ENCODE measurements around the gene DYRK2.

Gene DYRK2

DNA sequence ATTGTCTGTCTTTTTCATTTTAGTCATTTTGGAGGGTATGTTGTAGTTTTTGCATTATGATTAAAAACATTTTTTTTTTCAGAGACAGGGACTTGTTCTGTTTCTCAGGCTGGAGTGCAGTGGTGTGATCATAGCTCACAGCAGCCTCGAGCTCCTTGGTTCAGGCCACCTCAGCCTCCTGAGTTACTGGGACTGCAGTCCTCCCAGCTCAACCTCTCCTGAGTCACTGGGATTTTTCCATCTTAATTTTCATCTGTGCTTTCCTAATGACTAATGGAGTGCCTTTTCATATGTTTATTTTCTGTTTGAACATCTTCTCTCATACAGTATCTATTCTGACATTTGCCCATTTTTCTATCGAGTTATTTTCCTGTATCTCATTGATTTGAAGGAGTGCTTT lies 52.6 kb downstream of the DYRK2 start:
- DNase-seq (ENCODE audit: low read depth in 2 of 3, low spot score in 2 of 3), result no peak

DNA sequence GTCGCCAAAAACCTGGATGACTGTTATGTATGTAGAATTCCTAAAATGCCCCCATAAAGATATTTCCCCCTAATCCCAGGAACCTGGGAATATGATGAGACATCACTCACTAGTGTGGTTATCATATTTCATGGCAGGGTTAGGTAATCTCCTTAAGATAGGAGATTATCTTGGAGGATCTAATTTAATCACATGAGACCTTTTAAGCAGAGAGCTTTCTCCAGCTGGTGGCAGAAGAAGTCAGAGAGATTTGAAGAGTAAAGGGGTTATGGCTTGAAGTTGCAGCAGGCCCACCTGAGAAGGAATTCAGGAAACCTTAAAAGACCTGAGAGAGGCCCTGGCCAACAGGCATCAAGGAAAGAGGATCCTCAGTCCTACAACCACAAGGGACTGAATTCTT lies 53.6 kb downstream of the DYRK2 start:
- no peak for DNase-seq (ENCODE audit: low read depth in 2 of 3, low spot score in 2 of 3)

DNA sequence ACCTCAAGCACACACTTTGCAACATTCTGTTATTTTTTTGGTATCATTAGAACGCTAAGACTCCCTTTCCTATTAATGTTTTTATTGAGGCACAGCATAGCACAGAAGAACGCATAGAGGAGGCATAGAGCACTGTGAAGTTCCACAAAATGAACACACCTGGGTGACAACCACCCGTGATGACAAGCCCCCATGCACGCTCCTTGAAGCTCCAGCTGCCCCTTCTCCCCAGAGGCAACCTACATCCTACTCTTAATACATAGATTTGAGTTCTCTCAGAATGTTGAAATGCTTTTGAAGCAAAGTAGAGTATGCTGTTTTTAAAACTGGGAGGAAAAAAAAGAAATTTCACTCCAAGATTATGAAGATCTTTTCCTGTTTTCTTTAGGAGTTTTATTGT lies 55.5 kb downstream of the DYRK2 start:
- no peak for DNase-seq (ENCODE audit: low read depth in 2 of 3, low spot score in 2 of 3)

DNA sequence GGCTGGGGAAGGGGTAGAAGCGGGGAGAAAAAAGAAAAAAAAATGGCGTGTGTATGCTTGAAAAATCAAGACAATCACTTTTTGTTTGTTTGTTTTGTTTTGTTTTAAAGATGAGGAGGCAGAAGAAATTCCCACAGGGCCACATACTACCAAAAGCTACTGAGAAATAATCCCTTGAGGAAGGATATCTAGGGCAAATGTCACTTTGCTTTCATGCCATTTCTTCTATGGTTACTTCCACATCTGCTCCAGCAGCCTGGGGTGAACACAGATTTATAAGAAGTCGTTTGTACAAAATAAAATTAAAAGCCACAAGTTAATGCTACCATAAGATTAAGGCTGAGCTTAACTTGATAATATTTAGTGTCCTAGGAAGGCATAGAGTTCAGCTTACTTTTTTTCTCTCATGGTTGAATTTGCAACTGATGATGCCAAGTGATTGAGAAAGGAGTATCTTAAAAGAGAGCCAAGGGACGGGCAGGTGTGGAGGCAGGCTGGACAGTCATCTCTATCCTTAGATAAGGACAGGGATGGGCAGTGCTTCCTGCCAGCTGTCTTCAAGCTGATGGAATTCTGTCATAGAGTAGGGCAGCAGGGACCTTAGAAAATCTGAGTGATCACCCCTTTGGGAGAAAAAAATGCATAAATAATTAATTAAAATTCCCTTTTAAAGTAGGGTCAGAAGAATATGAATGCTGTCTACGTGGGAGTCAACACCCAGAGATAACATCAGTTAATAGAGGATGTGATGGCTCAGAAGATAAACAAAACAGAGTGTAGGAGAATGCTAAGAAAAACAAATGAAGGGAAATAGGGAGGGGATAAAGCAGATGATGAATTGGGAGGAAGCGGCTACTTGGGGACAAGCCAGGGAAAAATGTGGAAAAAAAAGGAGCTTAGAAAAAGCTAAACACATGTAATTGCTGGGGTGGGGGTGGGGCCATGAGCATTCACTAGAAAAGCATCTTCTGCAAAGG lies 57.1 kb downstream of the DYRK2 start:
- DNase-seq (ENCODE audit: low read depth in 2 of 3, low spot score in 2 of 3), result no peak

DNA sequence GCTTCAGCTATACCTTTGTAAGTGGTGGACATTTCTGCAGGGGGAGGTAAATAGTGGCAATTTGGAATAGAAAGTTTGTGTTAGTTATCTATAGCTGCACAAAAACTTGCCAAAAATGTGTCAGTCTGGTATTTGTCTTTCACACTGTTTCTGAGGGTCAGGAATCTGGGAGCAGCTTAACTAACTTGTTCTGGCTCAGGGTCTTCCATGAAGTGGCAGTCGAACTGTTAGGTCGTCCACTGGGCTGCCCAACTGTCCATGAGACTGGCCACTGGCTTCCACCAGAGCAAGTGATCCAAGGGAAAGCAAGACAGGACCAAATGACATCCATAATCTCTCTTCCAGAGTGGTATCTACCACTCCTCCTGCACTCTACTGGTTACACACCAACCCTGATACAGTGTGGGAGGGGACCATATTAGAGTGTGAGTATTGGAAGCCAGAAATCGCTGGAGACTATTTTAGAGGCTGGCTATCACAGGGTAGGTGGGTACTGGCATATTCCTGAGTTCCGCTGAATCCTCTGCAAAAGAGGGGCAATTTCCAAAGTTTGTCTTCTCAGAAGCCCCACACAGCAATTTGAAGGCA lies 60.9 kb downstream of the DYRK2 start:
- no peak for DNase-seq (ENCODE audit: low read depth in 2 of 3, low spot score in 2 of 3)

DNA sequence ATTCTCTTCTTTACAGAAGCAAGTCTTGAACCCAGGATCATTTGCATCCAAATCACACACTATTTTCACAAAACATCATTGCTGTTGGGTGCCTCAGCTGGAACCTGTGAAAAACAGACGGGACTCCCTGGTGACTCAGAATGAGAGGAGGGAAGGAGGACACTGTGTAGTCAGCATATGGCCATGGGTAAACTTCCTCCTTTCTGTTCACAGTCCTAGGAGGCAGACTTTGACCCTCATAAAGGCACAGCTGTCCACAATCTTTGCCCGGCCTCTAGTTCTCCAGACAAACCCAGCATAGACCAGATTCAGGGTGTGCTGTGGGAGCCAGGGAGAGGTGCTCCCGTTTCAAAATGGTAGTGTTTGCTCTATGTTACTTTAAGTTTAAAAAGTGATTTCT lies 62.0 kb downstream of the DYRK2 start:
- no peak for DNase-seq (ENCODE audit: low read depth in 2 of 3, low spot score in 2 of 3)

DNA sequence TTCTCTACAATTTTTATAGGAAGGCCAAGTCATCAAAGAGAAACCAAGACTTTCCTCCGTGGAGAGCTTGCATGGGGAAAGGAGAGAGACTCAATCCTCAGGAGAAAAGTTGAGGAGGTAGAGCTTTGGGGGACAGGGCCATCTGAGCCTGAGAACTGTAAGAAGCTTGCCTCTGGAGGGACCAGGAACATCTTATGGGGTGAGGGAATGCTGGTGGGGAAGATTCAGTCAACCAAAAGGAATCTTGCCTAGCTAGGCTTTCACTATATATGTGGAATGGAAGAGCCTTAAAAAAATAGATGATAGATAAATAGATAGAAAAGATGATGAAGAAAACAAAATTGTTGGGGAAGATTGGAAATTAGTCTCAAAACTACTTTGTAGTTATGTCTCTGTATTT lies 63.5 kb downstream of the DYRK2 start:
- DNase-seq (ENCODE audit: low read depth in 2 of 3, low spot score in 2 of 3), result no peak

DNA sequence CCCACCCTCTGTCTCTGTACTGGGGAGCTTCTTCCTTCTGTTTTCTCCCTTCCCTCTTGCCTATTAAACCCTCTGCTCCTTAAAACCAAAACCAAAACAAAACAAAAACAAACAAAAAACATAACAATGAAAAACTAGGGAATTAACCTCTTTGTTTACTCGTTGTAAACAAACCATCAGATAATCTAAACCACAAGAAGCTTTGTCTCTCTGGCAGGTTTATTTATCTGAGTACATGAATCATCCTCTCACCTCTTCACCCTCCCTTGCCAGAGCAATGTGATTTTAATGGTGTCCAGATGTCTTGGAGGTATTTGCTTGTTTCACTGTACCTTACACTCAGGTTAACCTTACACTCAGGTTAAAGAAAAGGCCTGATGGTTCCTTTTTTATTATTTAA lies 66.1 kb downstream of the DYRK2 start:
- no peak for DNase-seq (ENCODE audit: low read depth in 2 of 3, low spot score in 2 of 3)
